Stimulated activated memory B cell treated with anti-CD40 and anti-IgM and Interleukin-4, amounts not matched to agents 10 μg/mL and 1 μg/mL and 100 μg/mL, for 72 hours (primary cell): ENCODE results near the gene VPS33B.

Experiments
- ATAC-seq: fragments of 150-1000 bp; cut with Tn5 transposase; 2 replicates; pipeline ENCODE4 v1.10.0; 2021
- H3K27ac Mint-ChIP-seq: one replicate; pipeline ENCODE4 v1.8.0; 2022; ENCODE audit warnings: mild to moderate bottlenecking, mixed read lengths
- H3K27me3 Mint-ChIP-seq: one replicate; pipeline ENCODE4 v1.8.0; 2022; ENCODE audit warnings: mixed read lengths
- H3K36me3 Mint-ChIP-seq: one replicate; pipeline ENCODE4 v1.8.0; 2022; ENCODE audit warnings: mixed read lengths
- H3K4me1 Mint-ChIP-seq: one replicate; pipeline ENCODE4 v1.8.0; 2022; ENCODE audit warnings: mixed read lengths
- H3K4me3 Mint-ChIP-seq: one replicate; pipeline ENCODE4 v1.8.0; 2022; ENCODE audit warnings: mild to moderate bottlenecking, moderate library complexity, mixed read lengths
- H3K9me3 Mint-ChIP-seq: one replicate; pipeline ENCODE4 v1.8.0; 2022; ENCODE audit warnings: mixed read lengths

The VPS33B gene

GRCh38 chr15:90953947-90954711 is 68.3 kb downstream of the VPS33B start:
- Mint-ChIP-seq H3K4me3 (peak overlapping the region; percentile 89), H3K27me3 (no peaks in the 10 kb centered on the region), H3K36me3 (peaks cover 36% of the 10 kb centered on the region), H3K4me1 (peaks cover 25% of the 10 kb centered on the region), H3K27ac (peak overlapping the region; percentile 97), H3K9me3 (no peaks in the 10 kb centered on the region)
- ATAC-seq: no peak

- H3K9me3 Mint-ChIP-seq: no peaks in the 10 kb centered on the region
- no peaks in the 10 kb centered on the region for H3K27me3 Mint-ChIP-seq
- no peak overlapping the region for H3K27ac Mint-ChIP-seq
- no peak for ATAC-seq
- peaks cover 46% of the 10 kb centered on the region for H3K36me3 Mint-ChIP-seq
- peaks cover 25% of the 10 kb centered on the region for H3K4me1 Mint-ChIP-seq
- H3K4me3 Mint-ChIP-seq: no peak overlapping the region
Observed at GRCh38 chr15:90952901-90953677, 69.3 kb downstream of the VPS33B start.

- no peak overlapping the region for H3K4me3 Mint-ChIP-seq
- H3K27me3 Mint-ChIP-seq: no peaks in the 10 kb centered on the region
- H3K27ac Mint-ChIP-seq: no peak overlapping the region
- peaks cover 13% of the 10 kb centered on the region for H3K4me1 Mint-ChIP-seq
- H3K9me3 Mint-ChIP-seq: no peaks in the 10 kb centered on the region
- ATAC-seq: no peak
- H3K36me3 Mint-ChIP-seq: peaks cover 68% of the 10 kb centered on the region
Observed at GRCh38 chr15:90950676-90951075, 71.7 kb downstream of the VPS33B start.

- peaks cover 68% of the 10 kb centered on the region for H3K36me3 Mint-ChIP-seq
- H3K4me3 Mint-ChIP-seq: no peak overlapping the region
- H3K9me3 Mint-ChIP-seq: no peaks in the 10 kb centered on the region
- H3K27me3 Mint-ChIP-seq: no peaks in the 10 kb centered on the region
- no peak overlapping the region for H3K27ac Mint-ChIP-seq
- peaks cover 10% of the 10 kb centered on the region for H3K4me1 Mint-ChIP-seq
- ATAC-seq: no peak
Observed at GRCh38 chr15:90949979-90950675, 72.3 kb downstream of the VPS33B start.
